B cell (primary cell): ENCODE data around the gene PACSIN1. TPM values are rescaled to one million over a fixed set of nuclear protein-coding genes. Genes with fewer than 3 reads are reported as not detected.

Experiments
- ATAC-seq: fragments of 200-7000 bp; cut with Tn5 transposase; one replicate; pipeline ENCODE4 v1.10.0; 2021; ENCODE audit warnings: low read depth, mild to moderate bottlenecking, moderate number of reproducible peaks, moderate library complexity
- CTCF ChIA-PET: fragments of 350-600 bp; sonication (Branson Sonifier 250); formaldehyde crosslinking; loops from one replicate; lab custom pipeline; 2021; ENCODE audit warnings: antibody characterized with exemption, inconsistent platforms; lab: Charles Lee
- POLR2A ChIA-PET: fragments of 350-600 bp; sonication (Branson Sonifier 250); formaldehyde crosslinking; loops from one replicate; lab custom pipeline; 2021; ENCODE audit warnings: antibody characterized with exemption; lab: Charles Lee
- DNase-seq: peaks from one replicate; pipeline ENCODE4 v3.0.0; 2013
- H2AFZ ChIP-seq: 2 replicates; pipeline ENCODE4 v1.6.1; 2012; ENCODE audit warnings: mild to moderate bottlenecking, low read depth, low read length; ENCODE audit not compliant: insufficient read depth, poor library complexity, severe bottlenecking
- H3K27ac ChIP-seq, 2 donors: 1 replicate in 1 of 2; 2 replicates in 1 of 2; pipeline ENCODE4 v1.5.1; 2012 to 2013; ENCODE audit warnings: low read length in 2 of 2, mild to moderate bottlenecking in 2 of 2, moderate library complexity in 1 of 2
- H3K27me3 ChIP-seq, 4 experiments: fragments of 200-600 bp in 1 of 4; sonication (generic) in 1 of 4; replicated peaks in 1 of 4; 1 replicate in 2 of 4; 2 replicates in 2 of 4; pipeline versions ENCODE4 v1.6.1 to v1.7.0; 2013 to 2016; ENCODE audit warnings: low read length in 3 of 4, mild to moderate bottlenecking in 2 of 4, mixed read lengths in 1 of 4, moderate library complexity in 1 of 4; ENCODE audit not compliant: insufficient read depth in 4 of 4, control insufficient read depth in 3 of 4; ENCODE audit errors: control extremely low read depth in 1 of 4
- H3K36me3 ChIP-seq, 2 experiments: replicated peaks in 1 of 2; 1 replicate in 1 of 2; 2 replicates in 1 of 2; pipeline versions ENCODE4 v1.6.1 to v1.7.1; 2013; ENCODE audit warnings: low read length in 1 of 2; ENCODE audit not compliant: insufficient read depth in 2 of 2, control insufficient read depth in 1 of 2; ENCODE audit errors: control extremely low read depth in 1 of 2, extremely low read depth in 1 of 2
- H3K4me1 ChIP-seq, 2 donors: fragments of 200-600 bp in 1 of 2; sonication (generic) in 1 of 2; 1 replicate in 1 of 2; 2 replicates in 1 of 2; pipeline versions ENCODE4 v1.5.1 to v1.6.1; 2013 to 2017; ENCODE audit warnings: low read length in 2 of 2; ENCODE audit not compliant: control insufficient read depth in 2 of 2, insufficient read depth in 2 of 2
- H3K4me2 ChIP-seq: replicated peaks from 2 replicates; pipeline ENCODE3; 2012; ENCODE audit warnings: mild to moderate bottlenecking, low read depth, low read length; ENCODE audit not compliant: poor library complexity, severe bottlenecking
- H3K4me3 ChIP-seq, 5 experiments: fragments of 200-600 bp in 1 of 5; sonication (generic) in 1 of 5; 1 replicate in 3 of 5; 2 replicates in 2 of 5; pipeline versions ENCODE4 v1.5.1 to v1.7.0; 2011 to 2016; ENCODE audit warnings: low read length in 4 of 5, mild to moderate bottlenecking in 4 of 5, low read depth in 2 of 5, control low read depth in 1 of 5, moderate library complexity in 1 of 5; ENCODE audit not compliant: insufficient read depth in 1 of 5; ENCODE audit errors: control extremely low read depth in 1 of 5, extremely low read depth in 1 of 5
- H3K79me2 ChIP-seq: fragments of 200-600 bp; sonication (generic); one replicate; pipeline ENCODE4 v1.6.0; 2016; ENCODE audit warnings: low read length; ENCODE audit not compliant: control insufficient read depth, insufficient read depth
- H3K9ac ChIP-seq: fragments of 200-600 bp; sonication (generic); 2 replicates; pipeline ENCODE4 v1.6.1; 2017; ENCODE audit warnings: mild to moderate bottlenecking, low read length, moderate library complexity
- H3K9me3 ChIP-seq, 3 donors: one replicate each; pipeline versions ENCODE4 v1.6.1 to v1.7.1; 2013; ENCODE audit warnings: low read length in 2 of 3; ENCODE audit not compliant: control insufficient read depth in 2 of 3, insufficient read depth in 1 of 3; ENCODE audit errors: control extremely low read depth in 1 of 3
- H4K20me1 ChIP-seq: 2 replicates; pipeline ENCODE4 v1.6.0; 2012; ENCODE audit warnings: mild to moderate bottlenecking, low read length; ENCODE audit not compliant: insufficient read depth, control insufficient read depth, poor library complexity, severe bottlenecking
- H3K27ac Mint-ChIP-seq: one replicate; pipeline ENCODE4 v1.8.0; 2021; ENCODE audit warnings: mixed read lengths
- H3K27me3 Mint-ChIP-seq: one replicate; pipeline ENCODE4 v1.8.0; 2021; ENCODE audit warnings: mixed read lengths
- H3K4me1 Mint-ChIP-seq: one replicate; pipeline ENCODE4 v1.8.0; 2021; ENCODE audit warnings: mixed read lengths
- H3K4me3 Mint-ChIP-seq: one replicate; pipeline ENCODE4 v1.8.0; 2021; ENCODE audit warnings: mixed read lengths
- H3K9me3 Mint-ChIP-seq: one replicate; pipeline ENCODE4 v1.8.0; 2022; ENCODE audit warnings: mixed read lengths; ENCODE audit not compliant: insufficient read depth
- CTCF ChIP-seq: fragments of 200-600 bp; IDR thresholded peaks from one replicate; pipeline ENCODE4 v1.8.0; 2022; ENCODE audit warnings: antibody characterized with exemption, mild to moderate bottlenecking
- EZH2 ChIP-seq: IDR thresholded peaks from 2 replicates; pipeline ENCODE4 v1.6.1; 2012; ENCODE audit warnings: borderline replicate concordance, low read depth, mild to moderate bottlenecking, moderate library complexity, low read length; ENCODE audit not compliant: insufficient read depth, poor library complexity, severe bottlenecking
- WGBS: methylation state at CpG from one replicate; pipeline ENCODE4 v1.1.5; 2013; ENCODE audit warnings: missing lambda C conversion rate; ENCODE audit not compliant: insufficient coverage; 5-methylcytosine and 5-hydroxymethylcytosine counted together
- intact Hi-C: fragments of 100-400 bp; cut with micrococcal nuclease; formaldehyde crosslinking; loops from one replicate; pipeline ENCODE4 v1.10.0; 2022
- polyA plus RNA-seq: library from polyadenylated mRNA; depleted of rRNA; stranded (reverse); fragments of >200 nt; gene quantifications from 2 replicates; pipeline ENCODE4 v1.2.3, GENCODE V29; 2012
- total RNA-seq, 2 donors: library from RNA; stranded (reverse); fragments of 120-200 nt in 1 of 2; gene quantifications; 1 replicate in 1 of 2; 2 replicates in 1 of 2; pipeline versions ENCODE4 v1.2.3 to v1.2.4, GENCODE V29; 2013 to 2022

PACSIN1 gene
- total and polyA plus RNA-seq, 2 donors (not counting 1 experiment from before 2014, with no cell fraction given), result 0.18 to 0.20 TPM

- Histone ChIP-seq H3K9ac (no peak overlapping the region), H3K9me3 (no peaks in the 10 kb centered on the region), H3K27ac (no peak overlapping the region), H3K27me3 (no peaks in the 10 kb centered on the region), H3K4me2 (no peak overlapping the region), H3K79me2 (peaks cover 22% of the 10 kb centered on the region), H2AFZ (no peak overlapping the region), H3K4me1 (no peaks in the 10 kb centered on the region), H3K36me3 (peaks cover 0 to 28% of the 10 kb centered on the region in 2 experiments), H3K4me3 (no peak overlapping the region), H4K20me1 (peaks cover 59% of the 10 kb centered on the region)
- WGBS, result 97% methylated on average over 9 of the region's 9 CpGs
- intact Hi-C loops, result no loop called here
- TF ChIP-seq CTCF (no peak), EZH2 (no peak)
- Mint-ChIP-seq H3K27ac (no peak overlapping the region), H3K4me1 (no peaks in the 10 kb centered on the region), H3K9me3 (no peaks in the 10 kb centered on the region), H3K4me3 (no peak overlapping the region), H3K27me3 (no peaks in the 10 kb centered on the region)
- ATAC-seq (no peak), DNase-seq (no peak)
- ChIA-PET POLR2A (no interaction called here), CTCF (interaction anchor here (1.1 kb wide), 1 partner anchor 125 kb away, joined by 5 read pairs; no protein-coding TSS in a partner anchor)
These were observed 118.8 kb downstream of the PACSIN1 start for GRCh38 chr6:34584694-34585093.

Other genes with a start within 250 kb of the PACSIN1 start
- 66.4 and 72.3 TPM in 2 replicates for gene HMGA1, start 229.2 kb upstream of the PACSIN1 start, total RNA-seq
- gene HMGA1, start 229.2 kb upstream of the PACSIN1 start, polyA plus RNA-seq, result 59.6 and 60.2 TPM in 2 replicates
- 41.1 and 43.6 TPM in 2 replicates for gene SMIM29, start 217.1 kb upstream of the PACSIN1 start, total RNA-seq
- gene SMIM29, start 217.1 kb upstream of the PACSIN1 start, polyA plus RNA-seq, result 102 and 106 TPM in 2 replicates
- 37.4 and 40.1 TPM in 2 replicates for gene NUDT3, start 73.4 kb upstream of the PACSIN1 start, total RNA-seq
- gene NUDT3, start 73.4 kb upstream of the PACSIN1 start, polyA plus RNA-seq, result 18.2 and 23.3 TPM in 2 replicates
- 2,661 and 2,707 TPM in 2 replicates for gene RPS10, start 40.0 kb upstream of the PACSIN1 start, total RNA-seq
- 4,580 and 6,226 TPM in 2 replicates for gene RPS10, start 40.0 kb upstream of the PACSIN1 start, polyA plus RNA-seq
- not detected in 2 replicates for gene SPDEF, start 90.3 kb downstream of the PACSIN1 start, total RNA-seq
- 0.10 and 0.32 TPM in 2 replicates for gene SPDEF, start 90.3 kb downstream of the PACSIN1 start, polyA plus RNA-seq
- 71.3 and 76.4 TPM in 2 replicates for gene ILRUN, start 230.7 kb downstream of the PACSIN1 start, total RNA-seq
- gene ILRUN, start 230.7 kb downstream of the PACSIN1 start, polyA plus RNA-seq, result 30.1 and 39.4 TPM in 2 replicates